ENCODE data around the gene ZNF526.

Gene ZNF526

GRCh38 chr19:42225718-42226292 is 5.7 kb downstream of the ZNF526 start:
- H3K36me3 ChIP-seq (ENCODE audit: low read depth): peaks cover 68% of the 10 kb centered on the region
- TF ChIP-seq CTCF (IDR thresholded peaks at IDR 0.05; ENCODE audit: poor library complexity, severe bottlenecking): no peak
- ATAC-seq (ENCODE audit: low read depth): no peak

GRCh38 chr19:42226886-42227285 is 6.8 kb downstream of the ZNF526 start:
- Histone ChIP-seq H3K27ac (ENCODE audit: poor library complexity, severe bottlenecking) (no peak overlapping the region), H3K9me3 (ENCODE audit: severe bottlenecking) (no peaks in the 10 kb centered on the region), H3K4me1 (ENCODE audit: insufficient read depth, poor library complexity, severe bottlenecking) (no peaks in the 10 kb centered on the region), H3K27me3 (ENCODE audit: insufficient read depth, poor library complexity, severe bottlenecking) (no peaks in the 10 kb centered on the region), H3K36me3 (ENCODE audit: low read depth) (peaks cover 79% of the 10 kb centered on the region), H3K4me3 (ENCODE audit: severe bottlenecking) (no peak overlapping the region)
- TF ChIP-seq CTCF (IDR thresholded peaks at IDR 0.05; ENCODE audit: poor library complexity, severe bottlenecking): no peak
- DNase-seq (ENCODE audit: low spot score) (no peak), ATAC-seq (ENCODE audit: low read depth) (peak; percentile 35; the same call in 1 of the 3 replicates)

More at GRCh38 chr19:42225718-42226292, 5.7 kb downstream of the ZNF526 start:
- Histone ChIP-seq H3K4me3 (ENCODE audit: severe bottlenecking) (no peak overlapping the region), H3K27ac (ENCODE audit: poor library complexity, severe bottlenecking) (no peak overlapping the region), H3K27me3 (ENCODE audit: insufficient read depth, poor library complexity, severe bottlenecking) (no peaks in the 10 kb centered on the region), H3K9me3 (ENCODE audit: severe bottlenecking) (no peaks in the 10 kb centered on the region), H3K4me1 (ENCODE audit: insufficient read depth, poor library complexity, severe bottlenecking) (no peaks in the 10 kb centered on the region)
- no peak for DNase-seq (ENCODE audit: low spot score)

- no peak overlapping the region for H3K4me3 ChIP-seq (ENCODE audit: severe bottlenecking)
- no peak for TF ChIP-seq CTCF (IDR thresholded peaks at IDR 0.05; ENCODE audit: poor library complexity, severe bottlenecking)
- H3K4me1 ChIP-seq (ENCODE audit: insufficient read depth, poor library complexity, severe bottlenecking): no peaks in the 10 kb centered on the region
- no peak for DNase-seq (ENCODE audit: low spot score)
- no peak for ATAC-seq (ENCODE audit: low read depth)
- H3K36me3 ChIP-seq (ENCODE audit: low read depth): peaks cover 81% of the 10 kb centered on the region
- no peaks in the 10 kb centered on the region for H3K9me3 ChIP-seq (ENCODE audit: severe bottlenecking)
- H3K27ac ChIP-seq (ENCODE audit: poor library complexity, severe bottlenecking): no peak overlapping the region
- no peaks in the 10 kb centered on the region for H3K27me3 ChIP-seq (ENCODE audit: insufficient read depth, poor library complexity, severe bottlenecking)
Measured at GRCh38 chr19:42228641-42229040, 8.5 kb downstream of the ZNF526 start.

GRCh38 chr19:42229301-42229854 is 9.3 kb downstream of the ZNF526 start:
- ATAC-seq (ENCODE audit: low read depth): no peak
- Histone ChIP-seq H3K36me3 (ENCODE audit: low read depth) (peaks cover 85% of the 10 kb centered on the region), H3K27ac (ENCODE audit: poor library complexity, severe bottlenecking) (no peak overlapping the region)

More at GRCh38 chr19:42229301-42229854, 9.3 kb downstream of the ZNF526 start:
- H3K4me3 ChIP-seq (ENCODE audit: severe bottlenecking): no peak overlapping the region
- no peaks in the 10 kb centered on the region for H3K27me3 ChIP-seq (ENCODE audit: insufficient read depth, poor library complexity, severe bottlenecking)
- H3K4me1 ChIP-seq (ENCODE audit: insufficient read depth, poor library complexity, severe bottlenecking): no peaks in the 10 kb centered on the region
- no peak for DNase-seq (ENCODE audit: low spot score)
- TF ChIP-seq CTCF (IDR thresholded peaks at IDR 0.05; ENCODE audit: poor library complexity, severe bottlenecking): no peak
- no peaks in the 10 kb centered on the region for H3K9me3 ChIP-seq (ENCODE audit: severe bottlenecking)

All from RWPE2 (cell line).